Activated naive CD4-positive, alpha-beta T cell treated with anti-CD3 and anti-CD28 coated beads, Interleukin-2, amount 50 U/mL, for 24 hours (primary cell): Measurements from ENCODE around the gene AKAP7.
"Not testable (repeated sequence)": the region's sequence is repeated elsewhere in the genome, so short reads cannot be mapped to it uniquely, and the experiment has no call there.

Experiments
- H3K27ac Mint-ChIP-seq: one replicate; pipeline ENCODE4 v1.8.0; 2021; ENCODE audit warnings: mild to moderate bottlenecking, mixed read lengths
- H3K27me3 Mint-ChIP-seq: one replicate; pipeline ENCODE4 v1.8.0; 2021; ENCODE audit warnings: mixed read lengths
- H3K36me3 Mint-ChIP-seq: one replicate; pipeline ENCODE4 v1.8.0; 2021; ENCODE audit warnings: mixed read lengths
- H3K4me1 Mint-ChIP-seq: one replicate; pipeline ENCODE4 v1.8.0; 2021; ENCODE audit warnings: mixed read lengths
- H3K4me3 Mint-ChIP-seq: one replicate; pipeline ENCODE4 v1.8.0; 2021; ENCODE audit warnings: mild to moderate bottlenecking, mixed read lengths
- H3K9me3 Mint-ChIP-seq: one replicate; pipeline ENCODE4 v1.8.0; 2021; ENCODE audit warnings: mixed read lengths

The AKAP7 gene

GRCh38 chr6:131135244-131136020, at the start of gene AKAP7:
Gene AKAP7, plus strand, starts transcription at chr6:131135467. Its CDS starts 297 bp downstream, at chr6:131135764.
- Mint-ChIP-seq H3K9me3 (no peaks in the 10 kb centered on the region), H3K27ac (peak within 1 kb of the TSS; percentile 96), H3K36me3 (peaks cover 2% of the 10 kb centered on the region), H3K4me3 (peak within 1 kb of the TSS; percentile 97), H3K4me1 (peaks cover 38% of the 10 kb centered on the region), H3K27me3 (no peaks in the 10 kb centered on the region)

- H3K9me3 Mint-ChIP-seq, H3K27ac Mint-ChIP-seq, H3K4me1 Mint-ChIP-seq, H3K27me3 Mint-ChIP-seq, H3K36me3 Mint-ChIP-seq, H3K4me3 Mint-ChIP-seq: not testable (repeated sequence)
Observed at GRCh38 chr6:131090339-131090738, 44.9 kb upstream of the AKAP7 start.

- H3K36me3 Mint-ChIP-seq, H3K27ac Mint-ChIP-seq, H3K9me3 Mint-ChIP-seq, H3K4me3 Mint-ChIP-seq, H3K4me1 Mint-ChIP-seq, H3K27me3 Mint-ChIP-seq: not testable (repeated sequence)
Observed at GRCh38 chr6:131091944-131092343, 43.3 kb upstream of the AKAP7 start.

GRCh38 chr6:131093334-131093733, 41.9 kb upstream of the AKAP7 start:
- Mint-ChIP-seq H3K27me3 (peaks cover 1% of the 10 kb centered on the region), H3K4me1 (no peaks in the 10 kb centered on the region), H3K36me3 (peaks cover 3% of the 10 kb centered on the region), H3K4me3 (no peak overlapping the region), H3K27ac (no peak overlapping the region), H3K9me3 (no peaks in the 10 kb centered on the region)

- H3K9me3 Mint-ChIP-seq: no peaks in the 10 kb centered on the region
- no peaks in the 10 kb centered on the region for H3K27me3 Mint-ChIP-seq
- no peak overlapping the region for H3K4me3 Mint-ChIP-seq
- no peak overlapping the region for H3K27ac Mint-ChIP-seq
- H3K36me3 Mint-ChIP-seq: peaks cover 2% of the 10 kb centered on the region
- H3K4me1 Mint-ChIP-seq: no peaks in the 10 kb centered on the region
Observed at GRCh38 chr6:131096786-131097185, 38.5 kb upstream of the AKAP7 start.

GRCh38 chr6:131101911-131102680, 33.2 kb upstream of the AKAP7 start:
- no peaks in the 10 kb centered on the region for H3K36me3 Mint-ChIP-seq
- no peak overlapping the region for H3K27ac Mint-ChIP-seq
- H3K27me3 Mint-ChIP-seq: no peaks in the 10 kb centered on the region
- H3K4me3 Mint-ChIP-seq: no peak overlapping the region
- no peaks in the 10 kb centered on the region for H3K4me1 Mint-ChIP-seq
- H3K9me3 Mint-ChIP-seq: no peaks in the 10 kb centered on the region

- Mint-ChIP-seq H3K4me3 (no peak overlapping the region), H3K36me3 (no peaks in the 10 kb centered on the region), H3K27ac (no peak overlapping the region), H3K27me3 (no peaks in the 10 kb centered on the region), H3K9me3 (no peaks in the 10 kb centered on the region), H3K4me1 (no peaks in the 10 kb centered on the region)
Observed at GRCh38 chr6:131103296-131103695, 32.0 kb upstream of the AKAP7 start.

GRCh38 chr6:131103901-131104300, 31.4 kb upstream of the AKAP7 start:
- Mint-ChIP-seq H3K4me1 (no peaks in the 10 kb centered on the region), H3K36me3 (no peaks in the 10 kb centered on the region), H3K27me3 (no peaks in the 10 kb centered on the region), H3K4me3 (no peak overlapping the region), H3K9me3 (no peaks in the 10 kb centered on the region), H3K27ac (no peak overlapping the region)

- Mint-ChIP-seq H3K27ac (no peak overlapping the region), H3K4me1 (no peaks in the 10 kb centered on the region), H3K27me3 (no peaks in the 10 kb centered on the region), H3K4me3 (no peak overlapping the region), H3K36me3 (no peaks in the 10 kb centered on the region), H3K9me3 (no peaks in the 10 kb centered on the region)
Observed at GRCh38 chr6:131107151-131107550, 28.1 kb upstream of the AKAP7 start.

- H3K4me3 Mint-ChIP-seq: no peak overlapping the region
- H3K4me1 Mint-ChIP-seq: peaks cover 3% of the 10 kb centered on the region
- no peaks in the 10 kb centered on the region for H3K9me3 Mint-ChIP-seq
- H3K27ac Mint-ChIP-seq: no peak overlapping the region
- H3K36me3 Mint-ChIP-seq: no peaks in the 10 kb centered on the region
- H3K27me3 Mint-ChIP-seq: no peaks in the 10 kb centered on the region
Observed at GRCh38 chr6:131112249-131112648, 23.0 kb upstream of the AKAP7 start.

- Mint-ChIP-seq H3K27ac (no peak overlapping the region), H3K4me3 (no peak overlapping the region), H3K27me3 (no peaks in the 10 kb centered on the region), H3K36me3 (no peaks in the 10 kb centered on the region), H3K9me3 (no peaks in the 10 kb centered on the region), H3K4me1 (peaks cover 3% of the 10 kb centered on the region)
Observed at GRCh38 chr6:131115651-131116050, 19.6 kb upstream of the AKAP7 start.

- peaks cover 3% of the 10 kb centered on the region for H3K4me1 Mint-ChIP-seq
- no peaks in the 10 kb centered on the region for H3K27me3 Mint-ChIP-seq
- no peaks in the 10 kb centered on the region for H3K9me3 Mint-ChIP-seq
- no peak overlapping the region for H3K27ac Mint-ChIP-seq
- no peaks in the 10 kb centered on the region for H3K36me3 Mint-ChIP-seq
- no peak overlapping the region for H3K4me3 Mint-ChIP-seq
Observed at GRCh38 chr6:131116321-131116720, 18.9 kb upstream of the AKAP7 start.

- Mint-ChIP-seq H3K4me3 (no peak overlapping the region), H3K9me3 (no peaks in the 10 kb centered on the region), H3K4me1 (peaks cover 3% of the 10 kb centered on the region), H3K27ac (no peak overlapping the region), H3K27me3 (no peaks in the 10 kb centered on the region), H3K36me3 (no peaks in the 10 kb centered on the region)
Observed at GRCh38 chr6:131116755-131117360, 18.4 kb upstream of the AKAP7 start.

- Mint-ChIP-seq H3K27ac (no peak overlapping the region), H3K9me3 (no peaks in the 10 kb centered on the region), H3K4me3 (no peak overlapping the region), H3K4me1 (peaks cover 3% of the 10 kb centered on the region), H3K36me3 (no peaks in the 10 kb centered on the region), H3K27me3 (no peaks in the 10 kb centered on the region)
Observed at GRCh38 chr6:131117878-131118277, 17.4 kb upstream of the AKAP7 start.

GRCh38 chr6:131122007-131122406, 13.3 kb upstream of the AKAP7 start:
- Mint-ChIP-seq H3K4me1 (no peaks in the 10 kb centered on the region), H3K27me3 (no peaks in the 10 kb centered on the region), H3K9me3 (no peaks in the 10 kb centered on the region), H3K27ac (no peak overlapping the region), H3K4me3 (no peak overlapping the region), H3K36me3 (no peaks in the 10 kb centered on the region)

- H3K27me3 Mint-ChIP-seq: no peaks in the 10 kb centered on the region
- no peaks in the 10 kb centered on the region for H3K36me3 Mint-ChIP-seq
- H3K4me3 Mint-ChIP-seq: no peak overlapping the region
- H3K9me3 Mint-ChIP-seq: no peaks in the 10 kb centered on the region
- H3K27ac Mint-ChIP-seq: no peak overlapping the region
- H3K4me1 Mint-ChIP-seq: no peaks in the 10 kb centered on the region
Observed at GRCh38 chr6:131122516-131122915, 12.8 kb upstream of the AKAP7 start.
